Caco-2 (cell line): ENCODE measurements around the gene SCUBE1. TPM values are rescaled to one million over a fixed set of nuclear protein-coding genes. Genes with fewer than 3 reads are reported as not detected.

ENCODE experiments used
- BruUV-seq: library from RNA; stranded (reverse); fragments of 400-500 nt; replicated peaks from 2 replicates; lab custom pipeline; 2021; lab: Mats Ljungman, UMichigan
- CTCF ChIA-PET: fragments of 300-600 bp; sonication (Branson Sonifier 250); formaldehyde crosslinking; loops from one replicate; lab custom pipeline; 2022; ENCODE audit warnings: antibody characterized with exemption; lab: Charles Lee
- POLR2A ChIA-PET: fragments of 300-600 bp; sonication (Branson Sonifier 250); formaldehyde crosslinking; loops from one replicate; lab custom pipeline; 2022; ENCODE audit warnings: antibody characterized with exemption; lab: Charles Lee
- DNase-seq, 2 experiments: peaks; one replicate each; pipeline versions ENCODE4 v3.0.0 to v3.0.0-alpha.2; 2020 to 2022
- H3K27me3 ChIP-seq: replicated peaks from 2 replicates; pipeline ENCODE4 v1.6.0; 2011; ENCODE audit warnings: low read length; ENCODE audit not compliant: control insufficient read depth, insufficient read depth
- H3K36me3 ChIP-seq: 2 replicates; pipeline ENCODE4 v1.5.1; 2011; ENCODE audit warnings: low read length; ENCODE audit not compliant: control insufficient read depth, insufficient read depth
- H3K4me1 ChIP-seq: fragments of 250-450 bp; sonication (Bioruptor Pico); 2 replicates; pipeline ENCODE4 v1.5.1; 2020; ENCODE audit warnings: mild to moderate bottlenecking
- H3K4me3 ChIP-seq: 2 replicates; pipeline ENCODE4 v1.5.1; 2011; ENCODE audit warnings: low read depth, mild to moderate bottlenecking, control low read depth, low read length
- H3K9me3 ChIP-seq: fragments of 250-450 bp; sonication (Bioruptor Pico); 2 replicates; pipeline ENCODE4 v1.5.1; 2020; ENCODE audit warnings: mild to moderate bottlenecking, moderate library complexity
- H3K27ac Mint-ChIP-seq: one replicate; pipeline ENCODE4 v1.8.0; 2022; ENCODE audit warnings: mixed read lengths; ENCODE audit not compliant: unreplicated experiment
- H3K27me3 Mint-ChIP-seq: one replicate; pipeline ENCODE4 v1.8.0; 2022; ENCODE audit warnings: mixed read lengths; ENCODE audit not compliant: insufficient read depth, unreplicated experiment
- H3K36me3 Mint-ChIP-seq: one replicate; pipeline ENCODE4 v1.8.0; 2022; ENCODE audit warnings: mild to moderate bottlenecking, mixed read lengths; ENCODE audit not compliant: insufficient read depth, unreplicated experiment
- H3K4me1 Mint-ChIP-seq: one replicate; pipeline ENCODE4 v1.8.0; 2022; ENCODE audit warnings: low read depth, mixed read lengths; ENCODE audit not compliant: unreplicated experiment
- H3K4me3 Mint-ChIP-seq: one replicate; pipeline ENCODE4 v1.8.0; 2022; ENCODE audit warnings: mild to moderate bottlenecking, moderate library complexity, mixed read lengths; ENCODE audit not compliant: unreplicated experiment
- H3K9me3 Mint-ChIP-seq: one replicate; pipeline ENCODE4 v1.8.0; 2022; ENCODE audit warnings: mixed read lengths; ENCODE audit not compliant: unreplicated experiment
- CTCF ChIP-seq, 2 experiments: fragments of 200-600 bp in 1 of 2; IDR thresholded peaks; 1 replicate in 1 of 2; 2 replicates in 1 of 2; pipeline versions ENCODE4 v1.5.1 to v1.8.0; 2011 to 2022; ENCODE audit warnings: antibody characterized with exemption in 1 of 2, control low read depth in 1 of 2, inconsistent platforms in 1 of 2, low read depth in 1 of 2, low read length in 1 of 2, mild to moderate bottlenecking in 1 of 2, moderate library complexity in 1 of 2; ENCODE audit not compliant: insufficient read depth in 1 of 2, severe bottlenecking in 1 of 2, unreplicated experiment in 1 of 2
- intact Hi-C: fragments of 100-400 bp; cut with micrococcal nuclease; formaldehyde crosslinking; loops from one replicate; pipeline ENCODE4 v1.10.0; 2022; ENCODE audit not compliant: unreplicated experiment
- total RNA-seq: library from RNA; stranded (reverse); gene quantifications from 2 replicates; pipeline ENCODE4 v1.2.3, GENCODE V29; 2022

Gene SCUBE1
- total RNA-seq, 1 experiment from 2014 or later = not detected

GRCh38 chr22:43388420-43388851, 45.3 kb upstream of the SCUBE1 start:
- H3K36me3 Mint-ChIP-seq = no peaks in the 10 kb centered on the region
- Histone ChIP-seq H3K36me3 (no peaks in the 10 kb centered on the region), H3K9me3 (no peaks in the 10 kb centered on the region), H3K27me3 (no peaks in the 10 kb centered on the region), H3K4me3 (no peak overlapping the region), H3K4me1 (0 out of 2 replicates have a peak, but pooled peaks cover 4% of the 10 kb centered on the region)
- intact Hi-C loops = loop anchor here (10.0 kb wide), 1 partner anchor 436 kb away; no protein-coding TSS in a partner anchor
- CTCF ChIA-PET = no interaction called here
- peak; percentile 69 to 84 for DNase-seq
- BruUV-seq = no TSS peak
- no peak overlapping the region for H3K4me3 Mint-ChIP-seq
- no peak overlapping the region for H3K27ac Mint-ChIP-seq
- TF ChIP-seq CTCF (IDR thresholded peaks at IDR 0.05; ENCODE audit: insufficient read depth in 1 of 2, low read depth in 1 of 2, low read length in 1 of 2, severe bottlenecking in 1 of 2, unreplicated experiment in 1 of 2) = peak; percentile 95 to 96
- H3K9me3 Mint-ChIP-seq = no peaks in the 10 kb centered on the region
- H3K4me1 Mint-ChIP-seq = peaks cover 7% of the 10 kb centered on the region
- POLR2A ChIA-PET = no interaction called here
- peaks cover 10% of the 10 kb centered on the region for H3K27me3 Mint-ChIP-seq

DNA sequence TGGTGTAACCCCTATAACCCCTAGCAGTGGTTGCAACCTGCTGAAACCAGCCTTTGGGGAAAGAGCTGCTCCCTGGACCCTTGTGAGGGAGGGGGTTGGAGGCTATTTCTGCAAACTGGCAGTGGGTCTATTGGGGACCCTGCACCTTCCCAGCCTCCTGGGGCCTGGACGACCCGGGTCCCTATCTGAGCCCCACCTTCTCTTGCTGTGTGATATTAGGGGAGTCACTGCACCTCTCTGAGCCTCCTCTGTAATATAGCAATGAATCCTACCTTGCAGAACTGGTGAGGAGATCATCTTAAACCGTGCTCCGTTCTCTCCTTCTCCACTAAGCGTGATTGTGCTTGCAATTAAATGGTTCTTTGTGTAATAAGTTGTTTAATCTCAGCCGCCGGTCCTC, 44.6 kb upstream of the SCUBE1 start:
- TF ChIP-seq CTCF (IDR thresholded peaks at IDR 0.05; ENCODE audit: insufficient read depth in 1 of 2, low read depth in 1 of 2, low read length in 1 of 2, severe bottlenecking in 1 of 2, unreplicated experiment in 1 of 2) = no peak
- Histone ChIP-seq H3K36me3 (no peaks in the 10 kb centered on the region), H3K4me3 (no peak overlapping the region), H3K4me1 (0 out of 2 replicates have a peak, but pooled peaks cover 4% of the 10 kb centered on the region), H3K9me3 (no peaks in the 10 kb centered on the region), H3K27me3 (no peaks in the 10 kb centered on the region)
- BruUV-seq = no TSS peak
- no peaks in the 10 kb centered on the region for H3K36me3 Mint-ChIP-seq
- CTCF ChIA-PET = no interaction called here
- no peaks in the 10 kb centered on the region for H3K9me3 Mint-ChIP-seq
- no peak overlapping the region for H3K27ac Mint-ChIP-seq
- H3K4me3 Mint-ChIP-seq = no peak overlapping the region
- DNase-seq = no peak
- H3K4me1 Mint-ChIP-seq = peaks cover 6% of the 10 kb centered on the region
- H3K27me3 Mint-ChIP-seq = peaks cover 10% of the 10 kb centered on the region
- intact Hi-C loops = loop anchor here (10.0 kb wide), 1 partner anchor 437 kb away; no protein-coding TSS in a partner anchor
- POLR2A ChIA-PET = no interaction called here

DNA sequence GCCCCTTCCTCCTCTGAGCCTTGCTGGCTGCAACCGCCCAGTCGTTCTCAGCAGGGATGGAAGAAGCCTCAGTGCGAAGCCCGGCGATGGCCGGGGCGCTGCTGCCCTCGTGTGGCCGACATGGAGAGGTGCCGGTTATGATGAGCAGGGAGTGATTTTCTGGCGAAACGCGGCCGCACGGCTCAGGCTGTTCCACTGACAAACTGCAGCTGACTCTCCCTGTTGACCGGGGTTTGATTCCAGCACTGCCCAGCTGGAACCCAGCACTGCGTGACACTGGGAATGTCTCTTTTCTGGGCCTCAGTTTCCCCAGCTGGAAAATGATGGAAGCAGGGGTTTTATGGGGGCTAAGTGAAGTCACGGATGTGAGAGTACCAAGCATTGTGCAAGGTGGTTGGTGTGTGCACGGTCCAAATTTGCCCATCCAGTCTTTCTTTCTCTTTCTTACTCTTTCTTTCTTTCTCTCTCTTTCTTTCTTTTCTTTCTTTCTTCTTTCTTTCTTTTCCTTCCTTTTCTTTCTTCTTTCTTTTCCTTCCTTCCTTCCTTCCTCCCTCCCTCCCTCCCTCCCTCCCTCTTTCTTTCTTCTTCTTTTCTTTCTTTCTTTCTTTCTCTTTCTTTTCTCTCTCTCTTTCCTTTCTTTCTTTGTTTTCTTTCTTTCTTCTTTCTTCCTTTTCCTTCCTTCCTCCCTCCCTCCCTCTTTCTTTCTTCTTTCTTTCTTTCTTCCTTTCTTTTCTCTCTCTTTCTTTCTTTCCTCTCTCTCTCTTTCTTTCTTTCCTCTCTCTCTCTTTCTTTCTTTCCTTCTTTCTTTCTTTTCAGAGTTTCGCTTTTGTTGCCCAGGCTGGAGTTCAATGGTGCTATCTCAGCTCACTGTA, 42.8 kb upstream of the SCUBE1 start:
- DNase-seq = peak; percentile 67 to 79
- TF ChIP-seq CTCF (IDR thresholded peaks at IDR 0.05; ENCODE audit: insufficient read depth in 1 of 2, low read depth in 1 of 2, low read length in 1 of 2, severe bottlenecking in 1 of 2, unreplicated experiment in 1 of 2) = peak; percentile 92 to 94
- no peaks in the 10 kb centered on the region for H3K9me3 Mint-ChIP-seq
- peaks cover 22% of the 10 kb centered on the region for H3K27me3 Mint-ChIP-seq
- H3K4me1 Mint-ChIP-seq = no peaks in the 10 kb centered on the region
- Histone ChIP-seq H3K9me3 (no peaks in the 10 kb centered on the region), H3K27me3 (no peaks in the 10 kb centered on the region), H3K4me3 (no peak overlapping the region), H3K4me1 (0 out of 2 replicates have a peak, but pooled peaks cover 4% of the 10 kb centered on the region), H3K36me3 (no peaks in the 10 kb centered on the region)
- no peak overlapping the region for H3K27ac Mint-ChIP-seq
- H3K4me3 Mint-ChIP-seq = no peak overlapping the region
- BruUV-seq = no TSS peak
- no peaks in the 10 kb centered on the region for H3K36me3 Mint-ChIP-seq
- ChIA-PET POLR2A (no interaction called here), CTCF (interaction anchor here (0.6 to 3.5 kb wide), 7 partner anchors 40 to 411 kb away, joined by 3 to 24 read pairs (median 4); no protein-coding TSS in a partner anchor)
- intact Hi-C loops = loop anchor here (1.0 to 10.0 kb wide), 4 partner anchors 39 to 439 kb away; no protein-coding TSS in a partner anchor
